Stimulated activated CD8-positive, alpha-beta memory T cell treated with anti-CD3 and anti-CD28 coated beads, Interleukin-15, amount 100 ng/mL, for 4 hours (primary cell): ENCODE measurements around the gene TIFAB.

Source experiments
- DNase-seq, 2 donors: peaks; one replicate each; pipeline ENCODE4 v3.0.0-alpha.2; 2020; ENCODE audit warnings: low read depth in 2 of 2

The TIFAB gene

DNA sequence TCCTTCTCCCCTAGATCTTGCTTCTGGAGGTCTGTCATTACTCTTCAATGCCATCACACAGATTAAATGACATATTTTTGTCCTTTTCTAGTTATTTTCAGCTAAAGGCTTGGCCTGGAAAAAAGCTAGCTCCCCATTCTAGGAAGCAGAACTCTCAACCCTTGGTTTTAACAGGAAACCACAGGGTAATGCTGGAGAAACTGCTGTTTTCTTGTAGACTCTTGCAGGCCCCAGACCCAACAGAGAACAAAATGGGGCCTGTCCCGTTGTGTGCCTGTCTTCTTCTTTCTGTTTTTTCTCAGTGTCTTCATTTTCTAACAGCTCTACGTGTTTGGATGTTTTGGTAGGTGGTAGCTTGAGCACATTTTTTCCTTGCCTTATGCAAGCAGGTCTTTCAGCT, 26.5 kb downstream of the TIFAB start:
- DNase-seq: no peak

DNA sequence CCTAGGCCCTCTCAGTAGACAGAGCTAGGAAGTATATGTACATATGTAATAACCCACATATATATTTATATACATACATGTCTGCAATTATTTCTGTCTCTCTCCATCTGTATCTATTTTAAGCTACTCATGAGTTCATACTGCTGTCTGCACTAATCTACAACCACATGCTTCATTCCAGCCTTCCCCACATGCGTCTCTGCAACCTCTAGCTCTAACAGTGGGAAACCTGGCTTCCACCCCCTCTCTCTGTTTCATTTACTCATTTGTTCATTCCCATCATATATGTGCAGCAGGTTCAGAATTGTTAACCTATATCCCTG, 28.3 kb downstream of the TIFAB start:
- DNase-seq: no peak

DNA sequence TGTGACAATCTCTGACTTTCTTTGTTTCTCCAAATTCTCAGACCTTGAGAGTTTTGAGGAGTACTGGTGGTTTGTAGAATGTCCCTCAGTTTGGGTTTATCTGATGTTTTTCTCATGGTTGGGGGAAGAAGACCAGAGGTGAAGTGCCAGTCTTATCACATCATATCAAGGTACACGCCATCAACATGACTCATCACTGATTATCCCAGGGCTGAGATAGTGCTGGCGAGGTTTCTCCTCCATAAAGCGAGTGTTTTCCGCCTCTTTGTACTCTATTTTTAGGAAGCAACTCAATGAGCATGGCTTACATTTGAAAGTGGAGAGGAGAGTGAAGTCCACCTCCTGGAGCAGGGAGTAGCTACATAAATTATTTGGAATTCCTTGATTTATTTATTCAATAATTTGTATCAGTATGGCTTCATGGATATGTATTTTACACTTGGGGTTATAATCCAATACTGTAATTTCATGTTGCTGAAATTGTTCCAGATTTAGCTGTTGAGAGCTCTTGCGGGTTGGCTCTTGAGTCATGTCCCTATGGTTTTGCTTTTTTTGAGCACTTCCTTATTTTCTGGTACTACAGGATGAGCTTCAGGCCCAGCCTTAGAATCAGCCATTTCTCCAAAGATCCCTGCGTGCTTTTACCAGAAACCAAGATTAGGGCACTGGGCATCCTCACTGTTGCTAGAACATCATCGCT, 28.9 kb downstream of the TIFAB start:
- DNase-seq: no peak

DNA sequence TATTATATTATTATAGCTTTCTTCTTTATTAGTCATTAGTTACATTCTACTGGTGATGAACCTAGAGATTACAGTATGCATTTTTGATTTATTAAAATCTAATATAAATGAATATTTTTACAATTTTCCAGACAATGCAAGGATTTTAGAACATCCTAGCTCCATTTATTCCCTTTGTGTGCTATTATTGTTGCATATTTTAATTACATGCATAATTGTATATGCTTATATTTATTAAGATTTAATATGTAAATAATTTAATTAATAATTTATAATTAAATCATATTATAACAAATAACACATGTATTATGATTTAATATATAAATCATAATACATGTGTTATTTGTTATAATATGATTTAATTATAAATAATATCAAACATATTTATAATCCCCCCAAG, 29.7 kb downstream of the TIFAB start:
- DNase-seq: no peak

DNA sequence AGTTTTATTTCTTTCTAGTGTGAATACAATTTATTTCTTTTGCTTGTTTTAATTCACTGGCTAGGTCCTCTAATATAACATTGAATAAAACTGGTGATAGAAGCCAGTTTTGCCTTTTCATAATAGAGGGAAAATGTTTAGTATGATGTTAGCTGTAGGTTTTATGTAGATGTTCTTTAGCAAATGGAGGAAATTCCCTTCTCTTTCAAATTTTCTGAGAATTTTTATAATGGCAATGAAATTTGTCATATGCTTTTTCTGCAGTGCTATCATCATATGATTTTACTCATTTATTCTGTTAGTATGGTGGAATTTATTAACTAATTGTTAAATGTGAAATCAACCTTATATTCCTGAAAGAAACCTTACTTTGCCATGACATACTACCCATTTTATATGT, 35.1 kb downstream of the TIFAB start:
- no peak for DNase-seq

DNA sequence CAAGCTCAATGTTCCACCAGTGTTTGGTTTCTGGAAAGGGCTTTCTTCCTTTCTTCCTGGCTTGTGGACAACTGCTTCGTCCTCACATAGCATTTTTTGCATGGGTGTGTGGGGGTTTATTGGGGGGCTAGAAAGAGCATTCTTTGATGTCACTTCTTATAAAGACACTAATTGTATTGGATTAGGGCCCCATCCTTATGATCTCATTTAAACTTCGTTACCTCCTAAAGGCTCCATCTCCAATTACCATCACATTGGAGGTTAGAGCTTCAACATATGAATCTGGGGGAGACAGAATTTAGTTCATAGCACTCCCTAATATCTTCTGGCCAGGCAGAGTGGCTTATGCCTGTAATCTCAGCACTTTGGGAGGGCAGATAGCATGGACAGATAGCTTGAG, 47.1 kb downstream of the TIFAB start:
- no peak for DNase-seq

DNA sequence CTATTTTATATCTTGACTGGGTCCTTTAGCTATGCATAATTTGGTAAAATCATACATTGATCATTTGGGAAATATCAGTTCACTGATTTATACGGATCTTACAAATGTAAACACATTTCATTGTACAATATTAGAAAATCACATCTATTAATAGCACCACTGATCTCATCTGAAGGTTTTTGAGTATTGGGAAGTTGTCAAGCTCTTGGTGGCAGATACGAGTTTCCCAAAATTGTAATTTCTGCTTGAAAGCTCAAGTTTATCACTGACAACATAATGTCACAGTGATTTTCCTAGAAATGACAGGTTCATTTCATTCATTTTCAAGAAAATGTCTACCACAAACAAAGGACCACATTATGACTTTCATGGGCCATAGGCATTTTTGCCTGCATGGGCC, 50.1 kb downstream of the TIFAB start:
- no peak for DNase-seq

DNA sequence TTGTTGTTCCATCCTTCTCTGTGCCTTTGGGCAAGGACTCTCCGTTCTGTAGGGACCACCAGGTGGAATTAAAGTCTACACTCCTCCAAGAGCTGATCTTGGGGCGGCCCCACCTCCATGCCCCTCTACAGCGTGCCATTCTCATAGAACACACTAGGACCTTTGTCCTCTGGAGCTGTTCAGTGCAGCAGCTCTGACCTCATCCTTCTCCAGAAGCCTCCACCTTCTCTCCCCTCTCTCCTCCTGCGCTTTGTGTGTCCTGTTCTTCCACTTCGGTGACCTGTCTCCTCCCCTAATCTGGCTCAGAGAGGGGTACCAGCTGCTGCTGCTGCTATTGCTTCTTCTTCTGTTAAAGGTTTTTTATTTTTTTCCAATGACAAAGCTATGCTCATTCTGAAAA, 51.3 kb downstream of the TIFAB start:
- no peak for DNase-seq

DNA sequence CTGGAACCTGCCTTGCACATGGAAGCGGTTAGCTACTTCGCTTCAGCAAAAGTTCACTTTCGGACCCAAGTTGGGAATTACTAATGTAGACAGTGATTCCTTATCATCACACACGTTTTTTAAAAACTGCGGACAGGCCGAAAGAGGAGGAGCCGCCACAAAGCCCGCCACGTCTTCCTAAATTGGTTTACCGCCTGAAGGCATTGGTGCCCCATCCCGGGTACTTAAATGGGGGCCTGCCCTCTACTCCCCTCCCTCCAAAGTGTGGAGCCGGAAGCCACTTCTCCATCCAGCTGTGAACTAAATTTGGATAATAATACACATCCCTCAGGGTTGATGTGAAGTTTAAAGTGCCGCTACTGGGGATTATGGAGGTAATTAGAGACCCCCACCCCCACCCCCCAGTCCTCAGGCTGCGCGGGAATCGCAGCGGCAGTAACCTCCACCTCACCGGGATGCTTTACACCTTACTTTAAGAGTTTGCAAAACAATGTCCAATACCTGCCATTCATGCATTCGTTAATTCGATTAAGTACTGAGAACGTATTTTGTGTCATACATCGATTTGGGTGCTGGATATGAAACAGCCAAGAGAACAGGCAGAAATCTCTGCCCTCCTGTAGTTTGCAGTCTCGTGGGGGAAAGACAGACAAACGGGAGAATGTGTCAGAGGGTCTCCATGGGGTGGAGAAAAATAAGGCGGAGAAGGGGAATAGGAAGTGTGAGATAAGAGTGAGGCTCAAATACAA, 52.2 kb downstream of the TIFAB start:
- DNase-seq: no peak

DNA sequence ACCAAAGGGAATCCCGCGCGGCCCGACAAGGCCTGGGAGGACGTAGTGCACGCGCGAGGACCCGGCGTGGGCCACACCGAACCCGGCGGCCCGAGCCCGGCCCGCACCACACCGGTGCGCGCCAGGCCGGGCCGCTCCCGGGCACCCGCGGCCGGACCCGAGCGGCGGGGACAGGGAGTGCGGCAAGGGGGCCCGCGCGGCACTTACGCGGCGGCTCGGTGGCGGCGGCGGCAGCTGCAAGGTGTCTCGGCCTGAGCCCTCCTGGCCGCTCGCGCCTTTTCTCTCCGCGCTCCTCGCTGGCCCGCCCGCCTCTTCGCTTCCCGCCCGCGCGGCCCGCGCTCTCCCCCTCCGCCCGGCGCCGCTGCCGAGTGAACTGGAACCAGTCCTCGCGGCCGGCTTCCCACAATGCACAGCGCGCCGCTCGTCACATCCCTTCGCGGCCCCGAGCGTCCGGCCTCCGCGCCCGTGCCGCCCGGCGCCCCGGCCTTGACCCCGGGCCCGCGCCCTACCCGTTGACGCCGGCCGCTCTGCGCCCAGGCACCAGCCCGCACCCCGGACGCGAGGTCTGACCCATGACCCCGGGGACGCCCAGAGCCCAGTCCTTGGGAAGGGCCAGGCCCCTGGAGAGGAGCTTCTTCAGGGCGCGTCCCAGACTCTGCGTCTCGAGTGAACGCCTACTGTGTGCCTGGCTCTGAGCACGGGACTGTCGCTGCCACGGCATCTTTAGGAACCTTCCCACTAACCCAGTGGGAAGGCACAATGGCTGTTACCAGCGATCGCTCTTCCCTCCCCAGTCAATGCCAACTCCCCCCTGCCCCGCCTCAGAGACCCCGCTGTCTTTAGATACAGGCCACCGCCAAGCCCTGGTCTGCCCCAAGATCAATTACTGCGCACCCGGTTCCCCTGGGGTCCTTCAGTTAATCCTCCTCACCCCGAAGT, 53.0 kb downstream of the TIFAB start, which contains the start of gene MACROH2A1:
Gene MACROH2A1, minus strand, starts transcription at position 377 of the 939 bp plus-strand sequence. CDS start 10,138 bp downstream, outside the sequence.
- DNase-seq: peak; percentile 59 to 68

DNA sequence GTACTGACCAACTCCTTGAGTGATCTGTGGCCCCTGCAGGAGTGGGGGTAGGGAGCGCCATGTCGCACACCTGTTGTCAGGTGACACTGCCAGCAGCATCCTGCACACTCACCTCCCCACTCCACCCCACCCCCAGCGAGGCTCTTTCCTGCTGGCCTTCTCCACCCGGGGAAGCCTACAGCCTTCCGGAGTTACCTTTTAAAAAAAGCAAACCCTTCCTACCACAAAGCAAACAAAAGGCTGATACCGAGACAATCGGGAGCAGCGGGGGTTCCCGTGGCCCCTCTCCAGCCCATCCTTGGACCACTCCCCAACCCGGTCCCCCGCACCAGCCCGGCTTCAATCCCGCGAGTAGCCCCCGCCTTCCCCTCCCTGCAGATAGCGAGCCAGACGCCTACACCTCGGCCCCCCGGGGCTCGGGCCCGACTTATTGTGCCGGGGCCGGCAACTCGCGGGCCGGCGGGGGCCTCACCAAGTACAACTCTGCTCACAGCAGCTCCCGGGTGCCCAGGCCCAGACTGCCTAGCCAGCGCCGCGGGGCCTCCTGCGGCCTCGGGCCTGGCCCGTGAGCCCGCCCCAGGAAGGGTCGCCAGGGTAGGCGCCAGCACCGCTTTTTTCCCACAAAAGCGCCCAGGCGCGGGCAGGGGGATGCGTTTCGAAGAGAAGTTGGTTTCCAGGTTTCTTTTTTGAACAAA, 53.8 kb downstream of the TIFAB start:
- DNase-seq: no peak
